Measurements from ENCODE around the gene CAB39.
A peak's percentile ranks its signal among the peaks of the same experiment; 100 is the strongest.

CAB39 gene

GRCh38 chr2:230674966-230675672 is 37.5 kb upstream of the CAB39 start:
- no peaks in the 10 kb centered on the region for H3K36me3 Mint-ChIP-seq (ENCODE audit: insufficient read depth)
- ATAC-seq (replicated peaks), result no peak
- H3K27me3 Mint-ChIP-seq, result no peaks in the 10 kb centered on the region
- H3K27ac Mint-ChIP-seq, result no peak overlapping the region
- peaks cover 0 to 14% of the 10 kb centered on the region in 2 donors for H3K4me1 Mint-ChIP-seq (ENCODE audit: low read depth in 2 of 2)
- no peak overlapping the region for H3K4me3 Mint-ChIP-seq
- no peak for DNase-seq
- no peaks in the 10 kb centered on the region for H3K9me3 Mint-ChIP-seq

- no peaks in the 10 kb centered on the region for H3K36me3 Mint-ChIP-seq (ENCODE audit: insufficient read depth)
- peaks cover 0 to 16% of the 10 kb centered on the region in 2 donors for H3K4me1 Mint-ChIP-seq (ENCODE audit: low read depth in 2 of 2)
- DNase-seq (no peak), ATAC-seq (replicated peaks) (no peak)
- H3K9me3 Mint-ChIP-seq, result no peaks in the 10 kb centered on the region
- H3K27me3 Mint-ChIP-seq, result no peaks in the 10 kb centered on the region
- no peak overlapping the region for H3K27ac Mint-ChIP-seq
- H3K4me3 Mint-ChIP-seq, result no peak overlapping the region
Observed at GRCh38 chr2:230676546-230676945, 36.1 kb upstream of the CAB39 start.

- H3K9me3 Mint-ChIP-seq, result no peaks in the 10 kb centered on the region
- ATAC-seq (replicated peaks) (no peak), DNase-seq (no peak)
- H3K4me3 Mint-ChIP-seq, result no peak overlapping the region
- H3K4me1 Mint-ChIP-seq (ENCODE audit: low read depth in 2 of 2), result peaks cover 0 to 16% of the 10 kb centered on the region in 2 donors
- peak overlapping the region; percentile 42 to 74 for H3K27ac Mint-ChIP-seq
- no peaks in the 10 kb centered on the region for H3K27me3 Mint-ChIP-seq
- H3K36me3 Mint-ChIP-seq (ENCODE audit: insufficient read depth), result no peaks in the 10 kb centered on the region
Observed at GRCh38 chr2:230677201-230677946, 35.3 kb upstream of the CAB39 start.

GRCh38 chr2:230678018-230678417 is 34.6 kb upstream of the CAB39 start:
- no peak overlapping the region for H3K4me3 Mint-ChIP-seq
- no peaks in the 10 kb centered on the region for H3K36me3 Mint-ChIP-seq (ENCODE audit: insufficient read depth)
- DNase-seq, result no peak
- ATAC-seq (replicated peaks), result no peak
- H3K9me3 Mint-ChIP-seq, result no peaks in the 10 kb centered on the region
- H3K27me3 Mint-ChIP-seq, result no peaks in the 10 kb centered on the region
- H3K27ac Mint-ChIP-seq, result peak overlapping the region in 1 of 2 donors; percentile 42
- H3K4me1 Mint-ChIP-seq (ENCODE audit: low read depth in 2 of 2), result peaks cover 0 to 16% of the 10 kb centered on the region in 2 donors

GRCh38 chr2:230678451-230678850 is 34.2 kb upstream of the CAB39 start:
- DNase-seq (no peak), ATAC-seq (replicated peaks) (no peak)
- Mint-ChIP-seq H3K36me3 (ENCODE audit: insufficient read depth) (no peaks in the 10 kb centered on the region), H3K27me3 (no peaks in the 10 kb centered on the region), H3K4me1 (ENCODE audit: low read depth in 2 of 2) (peaks cover 0 to 16% of the 10 kb centered on the region in 2 donors), H3K4me3 (no peak overlapping the region), H3K9me3 (no peaks in the 10 kb centered on the region), H3K27ac (peak overlapping the region in 1 of 2 donors; percentile 42)

- no peaks in the 10 kb centered on the region for H3K36me3 Mint-ChIP-seq (ENCODE audit: insufficient read depth)
- no peaks in the 10 kb centered on the region for H3K9me3 Mint-ChIP-seq
- H3K4me1 Mint-ChIP-seq (ENCODE audit: low read depth in 2 of 2), result peaks cover 0 to 16% of the 10 kb centered on the region in 2 donors
- no peak overlapping the region for H3K4me3 Mint-ChIP-seq
- no peaks in the 10 kb centered on the region for H3K27me3 Mint-ChIP-seq
- ATAC-seq (replicated peaks) (no peak), DNase-seq (no peak)
- H3K27ac Mint-ChIP-seq, result peak overlapping the region in 1 of 2 donors; percentile 59
Observed at GRCh38 chr2:230680463-230681170, 32.0 kb upstream of the CAB39 start.

GRCh38 chr2:230681171-230681545 is 31.5 kb upstream of the CAB39 start:
- H3K36me3 Mint-ChIP-seq (ENCODE audit: insufficient read depth), result no peaks in the 10 kb centered on the region
- H3K27ac Mint-ChIP-seq, result peak overlapping the region in 1 of 2 donors; percentile 59
- no peaks in the 10 kb centered on the region for H3K9me3 Mint-ChIP-seq
- DNase-seq (no peak), ATAC-seq (replicated peaks) (no peak)
- no peak overlapping the region for H3K4me3 Mint-ChIP-seq
- H3K4me1 Mint-ChIP-seq (ENCODE audit: low read depth in 2 of 2), result peaks cover 0 to 16% of the 10 kb centered on the region in 2 donors
- no peaks in the 10 kb centered on the region for H3K27me3 Mint-ChIP-seq

- Mint-ChIP-seq H3K36me3 (ENCODE audit: insufficient read depth) (no peaks in the 10 kb centered on the region), H3K4me1 (ENCODE audit: low read depth in 2 of 2) (peaks cover 0 to 13% of the 10 kb centered on the region in 2 donors), H3K9me3 (no peaks in the 10 kb centered on the region), H3K27me3 (no peaks in the 10 kb centered on the region), H3K4me3 (no peak overlapping the region), H3K27ac (no peak overlapping the region)
- ATAC-seq (replicated peaks), result no peak
- no peak for DNase-seq
Observed at GRCh38 chr2:230682546-230682945, 30.1 kb upstream of the CAB39 start.

- Mint-ChIP-seq H3K9me3 (no peaks in the 10 kb centered on the region), H3K27me3 (no peaks in the 10 kb centered on the region), H3K4me1 (ENCODE audit: low read depth in 2 of 2) (peaks cover 0 to 2% of the 10 kb centered on the region in 2 donors), H3K27ac (no peak overlapping the region), H3K4me3 (no peak overlapping the region), H3K36me3 (ENCODE audit: insufficient read depth) (no peaks in the 10 kb centered on the region)
- no peak for ATAC-seq (replicated peaks)
- DNase-seq, result no peak
Observed at GRCh38 chr2:230684270-230685168, 28.1 kb upstream of the CAB39 start.

GRCh38 chr2:230685178-230685577 is 27.5 kb upstream of the CAB39 start:
- no peak for DNase-seq
- no peaks in the 10 kb centered on the region for H3K9me3 Mint-ChIP-seq
- no peak overlapping the region for H3K27ac Mint-ChIP-seq
- ATAC-seq (replicated peaks), result no peak
- H3K4me3 Mint-ChIP-seq, result no peak overlapping the region
- H3K4me1 Mint-ChIP-seq (ENCODE audit: low read depth in 2 of 2), result peaks cover 0 to 2% of the 10 kb centered on the region in 2 donors
- H3K27me3 Mint-ChIP-seq, result no peaks in the 10 kb centered on the region
- H3K36me3 Mint-ChIP-seq (ENCODE audit: insufficient read depth), result no peaks in the 10 kb centered on the region

GRCh38 chr2:230687498-230687897 is 25.1 kb upstream of the CAB39 start:
- H3K4me3 Mint-ChIP-seq, result no peak overlapping the region
- no peak for ATAC-seq (replicated peaks)
- no peaks in the 10 kb centered on the region for H3K4me1 Mint-ChIP-seq (ENCODE audit: low read depth in 2 of 2)
- H3K27me3 Mint-ChIP-seq, result no peaks in the 10 kb centered on the region
- H3K27ac Mint-ChIP-seq, result no peak overlapping the region
- H3K36me3 Mint-ChIP-seq (ENCODE audit: insufficient read depth), result no peaks in the 10 kb centered on the region
- H3K9me3 Mint-ChIP-seq, result no peaks in the 10 kb centered on the region
- no peak for DNase-seq

- no peak for ATAC-seq (replicated peaks)
- no peak overlapping the region for H3K4me3 Mint-ChIP-seq
- no peaks in the 10 kb centered on the region for H3K36me3 Mint-ChIP-seq (ENCODE audit: insufficient read depth)
- no peaks in the 10 kb centered on the region for H3K27me3 Mint-ChIP-seq
- H3K9me3 Mint-ChIP-seq, result no peaks in the 10 kb centered on the region
- DNase-seq, result no peak
- no peak overlapping the region for H3K27ac Mint-ChIP-seq
- no peaks in the 10 kb centered on the region for H3K4me1 Mint-ChIP-seq (ENCODE audit: low read depth in 2 of 2)
Observed at GRCh38 chr2:230688490-230688889, 24.2 kb upstream of the CAB39 start.

GRCh38 chr2:230690439-230690838 is 22.2 kb upstream of the CAB39 start:
- ATAC-seq (replicated peaks) (no peak), DNase-seq (no peak)
- Mint-ChIP-seq H3K27ac (no peak overlapping the region), H3K9me3 (no peaks in the 10 kb centered on the region), H3K27me3 (no peaks in the 10 kb centered on the region), H3K4me3 (no peak overlapping the region), H3K36me3 (ENCODE audit: insufficient read depth) (no peaks in the 10 kb centered on the region), H3K4me1 (ENCODE audit: low read depth in 2 of 2) (peaks cover 0 to 2% of the 10 kb centered on the region in 2 donors)

Data from effector memory CD8-positive, alpha-beta T cell (primary cell).